Activated T-cell treated with anti-CD3 and anti-CD28 coated beads for 24 hours (primary cell): Measurements from ENCODE around the gene IL25.
"Not testable (repeated sequence)": the region's sequence is repeated elsewhere in the genome, so short reads cannot be mapped to it uniquely, and the experiment has no call there.

Experiments used
- DNase-seq: peaks from one replicate; pipeline ENCODE4 v3.0.0-alpha.2; 2020; ENCODE audit warnings: low read depth

Gene IL25

GRCh38 chr14:23411563-23412525 is 39.2 kb downstream of the IL25 start:
- DNase-seq, result no peak

DNA sequence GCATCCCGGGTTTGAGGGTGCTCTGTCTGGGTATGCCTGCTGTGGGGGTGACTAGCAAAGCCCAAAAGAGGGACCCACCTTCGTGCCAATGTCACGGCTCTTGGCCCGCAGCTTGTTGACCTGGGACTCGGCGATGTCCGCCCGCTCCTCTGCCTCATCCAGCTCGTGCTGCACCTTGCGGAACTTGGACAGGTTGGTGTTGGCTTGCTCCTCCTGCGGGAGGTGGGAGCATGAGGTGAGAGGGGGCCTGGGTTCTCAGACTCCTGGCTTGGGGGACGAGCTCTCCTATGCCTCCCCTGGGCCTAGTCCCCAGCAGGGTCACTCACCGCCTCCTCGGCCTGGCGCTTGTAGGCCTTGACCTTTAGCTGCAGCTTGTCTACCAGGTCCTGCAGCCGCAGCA is 41.1 kb downstream of the IL25 start:
- DNase-seq, result no peak

- no peak for DNase-seq
These were observed 41.6 kb downstream of the IL25 start for GRCh38 chr14:23414254-23414653.

GRCh38 chr14:23414906-23415820 is 42.6 kb downstream of the IL25 start:
- no peak for DNase-seq

- no peak for DNase-seq
These were observed 43.5 kb downstream of the IL25 start for GRCh38 chr14:23415821-23416778.

DNA sequence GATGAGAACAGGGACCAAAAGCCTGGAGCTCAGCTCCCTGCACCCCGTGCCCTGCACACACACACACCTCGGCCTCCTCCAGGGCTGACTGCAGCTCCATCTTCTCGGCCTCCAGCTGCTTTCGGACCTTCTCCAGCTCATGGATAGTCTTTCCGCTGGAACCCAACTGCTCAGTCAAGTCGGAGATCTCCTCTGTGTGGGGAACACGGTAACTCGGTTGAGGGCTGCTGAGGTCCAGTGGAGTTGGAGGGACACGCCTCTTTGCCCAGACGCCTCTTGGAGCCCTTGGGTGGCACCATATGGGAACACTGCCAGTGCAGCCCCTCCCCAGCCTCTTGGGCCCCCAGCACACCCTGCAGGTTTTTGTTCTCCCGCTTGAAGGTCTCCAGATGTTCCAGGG is 44.2 kb downstream of the IL25 start:
- DNase-seq, result no peak

DNA sequence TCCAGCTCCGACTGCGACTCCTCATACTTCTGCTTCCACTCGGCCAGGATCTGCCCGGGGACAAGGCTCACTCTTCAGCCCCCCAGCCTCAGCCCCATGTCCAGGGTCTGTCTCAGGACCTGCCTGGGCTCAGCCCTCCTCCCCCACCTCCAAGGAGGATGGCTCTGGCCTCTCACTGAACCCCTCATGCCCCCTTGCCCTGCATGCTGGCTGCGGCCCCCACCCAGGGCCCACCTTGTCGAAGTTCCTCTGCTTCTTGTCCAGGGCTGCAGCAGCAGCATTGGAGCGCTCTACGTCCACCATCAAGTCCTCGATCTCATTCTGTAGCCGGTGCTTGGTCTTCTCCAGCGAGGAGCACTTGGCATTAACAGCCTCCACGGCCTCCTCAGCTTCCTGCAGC is 44.7 kb downstream of the IL25 start:
- not testable (repeated sequence) for DNase-seq

DNA sequence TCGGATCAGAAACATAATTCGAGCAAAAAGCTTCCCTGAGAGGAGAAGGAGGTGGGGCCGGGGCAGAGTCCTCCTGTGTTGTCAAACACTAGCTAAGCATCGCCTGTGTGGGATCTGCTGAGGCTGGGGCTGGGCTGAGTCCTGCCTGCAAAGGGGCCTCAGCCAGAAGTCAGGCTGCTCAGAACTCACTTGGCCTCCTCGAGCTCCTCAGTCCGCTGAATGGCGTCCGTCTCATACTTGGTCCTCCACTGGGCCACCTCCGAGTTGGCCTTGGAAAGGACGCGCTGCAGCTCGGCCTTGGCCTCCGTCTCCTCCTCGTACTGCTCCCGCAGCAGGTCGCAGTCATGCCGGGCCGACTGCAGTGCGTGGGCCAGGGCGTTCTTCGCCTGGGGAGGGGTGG is 45.4 kb downstream of the IL25 start:
- no peak for DNase-seq

DNA sequence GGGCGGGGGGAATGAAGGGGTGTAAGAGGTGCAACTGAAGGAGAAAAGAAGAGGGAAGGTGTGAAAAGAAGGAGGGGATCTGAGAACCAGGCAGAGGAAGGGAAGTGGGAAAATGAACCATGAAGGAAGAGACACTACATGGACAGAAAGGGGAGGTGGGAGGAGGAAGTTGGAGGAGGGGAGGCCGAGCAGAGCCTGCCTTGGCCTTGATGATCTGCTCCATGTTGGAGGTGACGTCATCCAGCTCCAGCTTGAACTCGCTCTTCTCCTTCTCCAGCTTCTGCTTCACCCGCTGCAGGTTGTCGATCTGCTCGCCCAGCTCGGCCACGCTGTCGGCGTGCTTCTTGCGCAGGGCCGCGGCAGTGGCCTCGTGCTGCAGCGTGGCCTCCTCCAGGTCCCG is 47.0 kb downstream of the IL25 start:
- not testable (repeated sequence) for DNase-seq

DNA sequence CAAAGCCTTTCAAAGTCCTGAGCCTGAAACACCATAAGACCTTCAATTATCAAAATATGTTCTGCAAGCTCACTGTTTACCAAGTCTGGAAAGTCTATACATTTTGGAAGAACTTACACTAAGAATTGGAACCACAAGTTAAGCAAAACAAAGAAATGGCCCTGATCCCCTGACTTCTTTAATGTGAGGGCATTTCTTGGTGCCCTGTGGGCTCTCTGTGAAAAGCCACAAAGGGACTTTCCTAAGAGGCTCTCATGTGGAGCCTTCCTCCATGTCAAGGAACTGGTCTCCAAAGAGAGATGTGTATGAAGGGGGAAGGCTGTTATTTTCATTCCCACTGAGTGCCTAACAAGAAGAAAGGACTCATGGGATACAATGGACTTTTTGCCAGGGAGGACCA is 49.0 kb downstream of the IL25 start:
- DNase-seq, result no peak

GRCh38 chr14:23423657-23424056 is 51.0 kb downstream of the IL25 start:
- DNase-seq, result no peak

DNA sequence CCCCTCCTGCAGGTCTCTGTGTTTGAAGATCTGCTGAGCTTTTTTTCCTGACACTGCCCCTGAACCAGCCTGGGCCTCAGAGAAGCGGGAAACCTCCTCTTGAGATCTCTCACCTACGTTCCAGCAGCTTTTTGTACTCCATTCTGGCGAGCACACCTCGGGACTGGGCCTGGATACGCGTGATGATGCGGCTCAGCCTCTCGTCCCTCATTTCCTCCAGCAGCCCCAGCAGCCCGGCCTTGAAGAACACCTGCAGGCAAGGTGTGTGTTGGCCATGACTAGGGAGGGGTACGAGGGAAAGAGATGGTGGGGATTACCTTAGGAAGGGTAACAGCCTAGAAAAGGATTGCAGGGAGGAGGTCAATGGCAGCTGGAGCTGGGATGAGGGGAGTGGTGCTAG is 52.6 kb downstream of the IL25 start:
- no peak for DNase-seq

GRCh38 chr14:23425798-23426197 is 53.2 kb downstream of the IL25 start:
- DNase-seq, result not testable (repeated sequence)
